Measurements from ENCODE around the gene PRDM13. TPM values are rescaled to one million over a fixed set of nuclear protein-coding genes. Genes with fewer than 3 reads are reported as not detected.

Gene PRDM13
- total RNA-seq (2014; rRNA removed; shearing (Covaris generic); ENCODE audit: low replicate concordance): 1.9 and 2.6 TPM in 2 replicates

GRCh38 chr6:99606656-99607415, at the start of gene PRDM13:
TSS of gene PRDM13 (plus strand) at chr6:99606833. CDS start at chr6:99607035, 202 bp downstream.
- in situ Hi-C loops (cut with HindIII; ENCODE audit: low pct_unique_long_range_greater_than_20kb, low sequenced_read_pairs): no loop called here
- DNase-seq (ENCODE audit: low read depth): no peak

GRCh38 chr6:99559057-99559456, 47.6 kb upstream of the PRDM13 start:
- no peak for DNase-seq (ENCODE audit: low read depth)
- in situ Hi-C loops (cut with HindIII; ENCODE audit: low pct_unique_long_range_greater_than_20kb, low sequenced_read_pairs): no loop called here

- DNase-seq (ENCODE audit: low read depth): no peak
- in situ Hi-C loops (cut with HindIII; ENCODE audit: low pct_unique_long_range_greater_than_20kb, low sequenced_read_pairs): no loop called here
These were observed 46.0 kb upstream of the PRDM13 start for GRCh38 chr6:99560668-99561067.

- in situ Hi-C loops (cut with HindIII; ENCODE audit: low pct_unique_long_range_greater_than_20kb, low sequenced_read_pairs): no loop called here
These were observed 43.4 kb upstream of the PRDM13 start for GRCh38 chr6:99563056-99563723.

GRCh38 chr6:99568103-99568933, 38.3 kb upstream of the PRDM13 start, which contains the start of gene CCNC:
TSS of gene CCNC (minus strand) at chr6:99568660. CDS start at chr6:99568527, 133 bp downstream.
- DNase-seq (ENCODE audit: low read depth): peak; percentile 97
- in situ Hi-C loops (cut with HindIII; ENCODE audit: low pct_unique_long_range_greater_than_20kb, low sequenced_read_pairs): no loop called here

More at GRCh38 chr6:99563056-99563723, 43.4 kb upstream of the PRDM13 start:
- DNase-seq (ENCODE audit: low read depth): no peak

GRCh38 chr6:99573980-99574617, 32.5 kb upstream of the PRDM13 start:
- DNase-seq (ENCODE audit: low read depth): no peak
- in situ Hi-C loops (cut with HindIII; ENCODE audit: low pct_unique_long_range_greater_than_20kb, low sequenced_read_pairs): no loop called here

GRCh38 chr6:99575544-99576227, 30.9 kb upstream of the PRDM13 start:
- in situ Hi-C loops (cut with HindIII; ENCODE audit: low pct_unique_long_range_greater_than_20kb, low sequenced_read_pairs): no loop called here
- no peak for DNase-seq (ENCODE audit: low read depth)

GRCh38 chr6:99579781-99580180, 26.9 kb upstream of the PRDM13 start:
- DNase-seq (ENCODE audit: low read depth): no peak
- in situ Hi-C loops (cut with HindIII; ENCODE audit: low pct_unique_long_range_greater_than_20kb, low sequenced_read_pairs): no loop called here

- in situ Hi-C loops (cut with HindIII; ENCODE audit: low pct_unique_long_range_greater_than_20kb, low sequenced_read_pairs): no loop called here
- no peak for DNase-seq (ENCODE audit: low read depth)
These were observed 18.8 kb upstream of the PRDM13 start for GRCh38 chr6:99587792-99588191.

GRCh38 chr6:99588618-99589289, 17.9 kb upstream of the PRDM13 start:
- in situ Hi-C loops (cut with HindIII; ENCODE audit: low pct_unique_long_range_greater_than_20kb, low sequenced_read_pairs): no loop called here

GRCh38 chr6:99589290-99589672, 17.4 kb upstream of the PRDM13 start:
- DNase-seq (ENCODE audit: low read depth): no peak
- in situ Hi-C loops (cut with HindIII; ENCODE audit: low pct_unique_long_range_greater_than_20kb, low sequenced_read_pairs): no loop called here

More at GRCh38 chr6:99588618-99589289, 17.9 kb upstream of the PRDM13 start:
- DNase-seq (ENCODE audit: low read depth): no peak

GRCh38 chr6:99589907-99590493, 16.6 kb upstream of the PRDM13 start:
- DNase-seq (ENCODE audit: low read depth): no peak
- in situ Hi-C loops (cut with HindIII; ENCODE audit: low pct_unique_long_range_greater_than_20kb, low sequenced_read_pairs): no loop called here

- in situ Hi-C loops (cut with HindIII; ENCODE audit: low pct_unique_long_range_greater_than_20kb, low sequenced_read_pairs): no loop called here
- DNase-seq (ENCODE audit: low read depth): no peak
These were observed 15.6 kb upstream of the PRDM13 start for GRCh38 chr6:99590728-99591672.

GRCh38 chr6:99591673-99592364, 14.8 kb upstream of the PRDM13 start:
- no peak for DNase-seq (ENCODE audit: low read depth)
- in situ Hi-C loops (cut with HindIII; ENCODE audit: low pct_unique_long_range_greater_than_20kb, low sequenced_read_pairs): no loop called here

- in situ Hi-C loops (cut with HindIII; ENCODE audit: low pct_unique_long_range_greater_than_20kb, low sequenced_read_pairs): no loop called here
- DNase-seq (ENCODE audit: low read depth): no peak
These were observed 13.7 kb upstream of the PRDM13 start for GRCh38 chr6:99592900-99593299.
